Activated T-cell treated with anti-CD3 and anti-CD28 coated beads for 4 hours (primary cell): ENCODE data around the gene CDC42EP5.
A peak's percentile ranks its signal among the peaks of the same experiment; 100 is the strongest.
"Not testable (repeated sequence)": the region's sequence is repeated elsewhere in the genome, so short reads cannot be mapped to it uniquely, and the experiment has no call there.

ENCODE experiments used
- DNase-seq: peaks from one replicate; pipeline ENCODE4 v3.0.0-alpha.2; 2020

The CDC42EP5 gene

GRCh38 chr19:54473071-54473891 is at the start of gene CDC42EP5:
TSS of gene CDC42EP5 (minus strand) at chr19:54473296. CDS start at chr19:54465547, 7,749 bp downstream.
- no peak for DNase-seq

GRCh38 chr19:54521860-54522513 is 48.9 kb upstream of the CDC42EP5 start:
- no peak for DNase-seq

GRCh38 chr19:54521022-54521859 is 48.1 kb upstream of the CDC42EP5 start:
- no peak for DNase-seq

- DNase-seq, result no peak
These were observed 45.7 kb upstream of the CDC42EP5 start for GRCh38 chr19:54518844-54519243.

GRCh38 chr19:54517483-54517882 is 44.4 kb upstream of the CDC42EP5 start:
- peak; percentile 31 for DNase-seq

- no peak for DNase-seq
These were observed 42.1 kb upstream of the CDC42EP5 start for GRCh38 chr19:54515156-54515555.

GRCh38 chr19:54509200-54509940 is 36.3 kb upstream of the CDC42EP5 start:
- not testable (repeated sequence) for DNase-seq

- not testable (repeated sequence) for DNase-seq
These were observed 35.4 kb upstream of the CDC42EP5 start for GRCh38 chr19:54508487-54508886.

- no peak for DNase-seq
These were observed 34.7 kb upstream of the CDC42EP5 start for GRCh38 chr19:54507824-54508223.

GRCh38 chr19:54507038-54507717 is 34.1 kb upstream of the CDC42EP5 start:
- DNase-seq, result not testable (repeated sequence)

- DNase-seq, result no peak
These were observed 33.0 kb upstream of the CDC42EP5 start for GRCh38 chr19:54506079-54506478.

- DNase-seq, result not testable (repeated sequence)
These were observed 32.4 kb upstream of the CDC42EP5 start for GRCh38 chr19:54505542-54505941.

GRCh38 chr19:54502518-54503048 is 29.5 kb upstream of the CDC42EP5 start, which contains the start of gene LAIR2:
TSS of gene LAIR2 (plus strand) at chr19:54502831. CDS start at chr19:54502919, 88 bp downstream.
- no peak for DNase-seq

GRCh38 chr19:54498451-54498772 is 25.3 kb upstream of the CDC42EP5 start:
- DNase-seq, result not testable (repeated sequence)

GRCh38 chr19:54497747-54498450 is 24.8 kb upstream of the CDC42EP5 start:
- not testable (repeated sequence) for DNase-seq

- not testable (repeated sequence) for DNase-seq
These were observed 22.2 kb upstream of the CDC42EP5 start for GRCh38 chr19:54495284-54495683.

- DNase-seq, result no peak
These were observed 21.0 kb upstream of the CDC42EP5 start for GRCh38 chr19:54493967-54494585.

- not testable (repeated sequence) for DNase-seq
These were observed 20.0 kb upstream of the CDC42EP5 start for GRCh38 chr19:54493056-54493455.

- no peak for DNase-seq
These were observed 19.5 kb upstream of the CDC42EP5 start for GRCh38 chr19:54492568-54492967.

GRCh38 chr19:54489766-54490165 is 16.7 kb upstream of the CDC42EP5 start:
- DNase-seq, result no peak
